ENCODE data around the gene PRRT1. TPM values are rescaled to one million over a fixed set of nuclear protein-coding genes. Genes with fewer than 3 reads are reported as not detected.
A peak's percentile ranks its signal among the peaks of the same experiment; 100 is the strongest.

Gene PRRT1
- polyA plus RNA-seq, 2 of the 4 experiments (the other 2 are of a cell fraction): 0.19 to 0.63 TPM

DNA sequence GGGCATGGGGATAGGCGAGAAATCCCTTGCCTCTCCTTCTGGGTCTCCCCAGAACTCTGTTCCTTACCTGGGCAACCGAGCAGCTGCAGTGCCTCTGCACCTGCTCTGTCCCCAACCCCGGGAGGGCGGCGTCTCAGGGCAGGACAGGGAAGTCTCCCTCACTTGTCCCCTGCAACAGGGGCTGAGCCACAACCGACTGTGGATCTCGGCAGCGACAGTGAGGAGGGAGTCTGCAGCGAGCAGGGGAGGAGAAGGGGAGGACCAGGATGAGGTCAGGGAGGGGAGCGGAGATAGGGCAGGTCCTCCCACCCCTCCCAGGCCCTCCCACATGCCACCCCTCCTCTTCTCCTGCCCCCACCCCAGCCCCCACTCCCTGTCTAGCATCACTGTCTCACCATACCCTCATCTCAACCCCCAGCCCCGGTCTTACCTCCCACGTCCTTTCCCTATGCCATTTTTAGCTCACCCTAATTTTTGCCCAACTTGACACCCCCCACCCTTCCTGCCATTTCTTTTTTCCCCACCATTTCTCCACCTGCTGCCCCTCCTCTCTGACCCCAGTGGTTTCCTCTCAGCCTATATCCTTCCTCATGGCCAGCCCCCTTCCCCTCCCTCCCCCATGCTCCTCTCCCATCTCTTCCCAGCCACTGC lies 42.5 kb downstream of the PRRT1 start, which contains the start of gene TNXB:
Gene TNXB, minus strand, starts transcription at position 225 of the 651 bp plus-strand sequence. CDS start 11,140 bp downstream, outside the sequence.
- Histone ChIP-seq H3K9me3 (no peaks in the 10 kb centered on the region), H3K4me1 (peaks cover 20% of the 10 kb centered on the region), H3K4me2 (peak within 1 kb of the TSS; percentile 41; the same call in 2 of the 3 replicates), H3K27ac (peak within 1 kb of the TSS in 1 of 2 experiments; percentile 55; a peak in 3 of 6 replicates), H3K4me3 (no peak within 1 kb of the TSS)
- ChIA-PET POLR2A (no interaction called here), CTCF (interaction anchor here (1.2 to 5.5 kb wide), 3 partner anchors 8 to 88 kb away, joined by 4 to 39 read pairs (median 4); no protein-coding TSS in a partner anchor)
- no peak for TF ChIP-seq ATOH8 (CRISPR knock-in tag; IDR thresholded peaks at IDR 0.05; ENCODE audit: low read depth)
- no peak for TF ChIP-seq SMC3 (IDR thresholded peaks at IDR 0.05)
- TF ChIP-seq ZNF302 (CRISPR knock-in tag; IDR thresholded peaks at IDR 0.05): no peak
- TF ChIP-seq NFE2L2 (conservative IDR thresholded peaks at IDR 0.05; ENCODE audit: low read length): no peak
- TF ChIP-seq, protein P1, sequence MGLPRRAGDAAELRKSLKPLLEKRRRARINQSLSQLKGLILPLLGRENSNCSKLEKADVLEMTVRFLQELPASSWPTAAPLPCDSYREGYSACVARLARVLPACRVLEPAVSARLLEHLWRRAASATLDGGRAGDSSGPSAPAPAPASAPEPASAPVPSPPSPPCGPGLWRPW (IDR thresholded peaks at IDR 0.05): no peak
- TF ChIP-seq RCOR1 (IDR thresholded peaks at IDR 0.05; ENCODE audit: low read depth, low read length): no peak
- no peak for FAIRE-seq
- ATAC-seq: no peak
- no peak for DNase-seq (ENCODE audit: low read depth in 1 of 2, low spot score in 1 of 2)
- WGBS (ENCODE audit: missing lambda C conversion rate): 85% methylated on average over 8 of the region's 12 CpGs

- Histone ChIP-seq H3K4me1 (peaks cover 15% of the 10 kb centered on the region), H3K27ac (peak overlapping the region in 1 of 2 experiments; percentile 55; a peak in 3 of 6 replicates), H3K4me2 (no peak overlapping the region), H3K9me3 (no peaks in the 10 kb centered on the region), H3K4me3 (no peak overlapping the region)
- TF ChIP-seq, protein P2, sequence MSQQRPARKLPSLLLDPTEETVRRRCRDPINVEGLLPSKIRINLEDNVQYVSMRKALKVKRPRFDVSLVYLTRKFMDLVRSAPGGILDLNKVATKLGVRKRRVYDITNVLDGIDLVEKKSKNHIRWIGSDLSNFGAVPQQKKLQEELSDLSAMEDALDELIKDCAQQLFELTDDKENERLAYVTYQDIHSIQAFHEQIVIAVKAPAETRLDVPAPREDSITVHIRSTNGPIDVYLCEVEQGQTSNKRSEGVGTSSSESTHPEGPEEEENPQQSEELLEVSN (IDR thresholded peaks at IDR 0.05; ENCODE audit: borderline replicate concordance, low read depth): no peak
- no peak for TF ChIP-seq MAFK (IDR thresholded peaks at IDR 0.05; ENCODE audit: partially characterized antibody)
- no peak for TF ChIP-seq REST (IDR thresholded peaks at IDR 0.05)
- no peak for TF ChIP-seq TP53 (CRISPR knock-in tag; IDR thresholded peaks at IDR 0.05)
- TF ChIP-seq ATOH8 (CRISPR knock-in tag; IDR thresholded peaks at IDR 0.05; ENCODE audit: low read depth): no peak
- no peak for TF ChIP-seq EHF (CRISPR knock-in tag; IDR thresholded peaks at IDR 0.05)
- TF ChIP-seq JUNB (IDR thresholded peaks at IDR 0.05): no peak
- TF ChIP-seq HOXB5 (CRISPR knock-in tag; IDR thresholded peaks at IDR 0.05): no peak
- TF ChIP-seq HEYL (CRISPR knock-in tag; IDR thresholded peaks at IDR 0.05): no peak
- TF ChIP-seq KDM1A (IDR thresholded peaks at IDR 0.05; ENCODE audit: low read depth): no peak
- TF ChIP-seq FOSB (CRISPR knock-in tag; IDR thresholded peaks at IDR 0.05): no peak
- TF ChIP-seq NFE2L2 (conservative IDR thresholded peaks at IDR 0.05; ENCODE audit: low read length): no peak
- no peak for TF ChIP-seq MAX (IDR thresholded peaks at IDR 0.05)
- TF ChIP-seq RFX5 (IDR thresholded peaks at IDR 0.05): no peak
- TF ChIP-seq SMC3 (IDR thresholded peaks at IDR 0.05): no peak
- no peak for TF ChIP-seq ZFP36 (IDR thresholded peaks at IDR 0.05; ENCODE audit: borderline replicate concordance, partially characterized antibody)
- TF ChIP-seq, protein P1 (IDR thresholded peaks at IDR 0.05): no peak
- no peak for TF ChIP-seq BHLHE40 (IDR thresholded peaks at IDR 0.05; ENCODE audit: low read depth, low read length)
- no peak for TF ChIP-seq CBX8 (IDR thresholded peaks at IDR 0.05)
- DNase-seq (ENCODE audit: low read depth in 1 of 2, low spot score in 1 of 2) (no peak), ATAC-seq (peak; percentile 10 to 13; a peak in 2 of 6 replicates), FAIRE-seq (no peak)
- POLR2A ChIA-PET: interaction anchor here (1.5 kb wide), 1 partner anchor 16 kb away, joined by 3 read pairs; no protein-coding TSS in a partner anchor
- CTCF ChIA-PET: interaction anchor here (5.5 kb wide), 1 partner anchor 9 kb away, joined by 39 read pairs; no protein-coding TSS in a partner anchor
- WGBS (ENCODE audit: missing lambda C conversion rate): 83% methylated on average over 6 of the region's 6 CpGs
These were observed 43.0 kb downstream of the PRRT1 start for GRCh38 chr6:32108727-32109113.
